ENCODE results near the gene MEAF6. TPM values are rescaled to one million over a fixed set of nuclear protein-coding genes. Genes with fewer than 3 reads are reported as not detected.
"Not testable (repeated sequence)": the region's sequence is repeated elsewhere in the genome, so short reads cannot be mapped to it uniquely, and the experiment has no call there.

The MEAF6 gene
- total RNA-seq, 2 donors from 2014 or later, result 48.0 to 66.8 TPM

DNA sequence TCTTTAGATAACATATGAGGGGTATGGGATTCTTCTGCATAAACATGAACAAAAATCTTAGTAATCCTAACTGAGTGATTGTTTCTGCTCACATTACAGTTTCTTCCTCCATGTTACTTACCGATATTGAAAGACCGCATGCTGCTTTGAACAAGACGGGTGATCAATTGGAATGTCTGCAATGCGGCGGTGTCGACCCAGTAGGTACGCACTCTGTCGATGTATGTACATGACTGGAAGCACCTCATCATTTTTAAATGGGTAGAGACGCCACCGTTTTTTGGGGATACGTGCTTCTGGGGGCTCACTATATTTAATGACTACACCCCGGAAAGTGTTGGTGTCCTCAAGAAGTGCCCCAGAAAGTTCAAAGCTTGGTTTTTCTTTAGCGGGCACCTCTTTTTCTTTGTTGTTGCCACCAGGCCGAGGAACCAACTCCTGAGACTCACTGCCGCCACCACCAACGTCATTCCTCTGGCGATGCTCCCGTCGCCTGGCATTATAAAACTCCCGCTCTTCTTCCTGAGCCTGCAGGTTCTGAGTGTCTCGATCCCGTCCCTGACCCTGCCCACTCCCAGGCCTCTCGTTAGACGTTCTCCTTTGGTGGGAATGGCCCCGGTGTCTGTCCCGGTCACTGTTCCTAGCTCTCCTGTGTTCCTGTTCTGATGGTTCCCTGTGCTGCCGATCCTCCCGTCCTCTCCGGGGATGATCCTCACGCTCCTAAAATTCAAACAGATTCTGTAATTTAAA, 25.6 kb upstream of the MEAF6 start:
- DNase-seq (ENCODE audit: low spot score in 2 of 2) (no peak), ATAC-seq (no peak)
- Mint-ChIP-seq H3K36me3 (peaks cover 17 to 42% of the 10 kb centered on the region in 2 donors), H3K9me3 (no peaks in the 10 kb centered on the region), H3K27ac (no peak overlapping the region)

DNA sequence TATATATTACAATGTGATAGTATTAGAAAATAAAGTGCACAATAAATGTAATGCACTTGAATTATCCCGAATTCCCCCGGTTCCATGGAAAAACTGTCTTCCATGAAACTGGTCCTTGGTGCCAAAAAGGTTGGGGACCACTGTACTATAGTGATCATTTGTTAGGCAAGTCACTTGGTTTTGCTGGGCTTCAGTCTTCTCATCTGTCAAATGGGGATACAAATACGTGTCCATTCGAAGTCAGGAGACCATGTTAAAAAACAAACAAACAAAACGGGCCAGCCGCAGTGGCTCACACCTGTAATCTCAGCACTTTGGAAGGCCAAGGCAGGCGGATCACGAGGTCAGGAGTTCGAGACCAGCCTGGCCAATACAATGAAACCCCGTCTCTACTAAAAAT, 24.6 kb upstream of the MEAF6 start:
- not testable (repeated sequence) for H3K9me3 Mint-ChIP-seq; DNase-seq (ENCODE audit: low spot score in 2 of 2); ATAC-seq; H3K27ac Mint-ChIP-seq
- H3K36me3 Mint-ChIP-seq, result peaks cover 9 to 39% of the 10 kb centered on the region in 2 donors

DNA sequence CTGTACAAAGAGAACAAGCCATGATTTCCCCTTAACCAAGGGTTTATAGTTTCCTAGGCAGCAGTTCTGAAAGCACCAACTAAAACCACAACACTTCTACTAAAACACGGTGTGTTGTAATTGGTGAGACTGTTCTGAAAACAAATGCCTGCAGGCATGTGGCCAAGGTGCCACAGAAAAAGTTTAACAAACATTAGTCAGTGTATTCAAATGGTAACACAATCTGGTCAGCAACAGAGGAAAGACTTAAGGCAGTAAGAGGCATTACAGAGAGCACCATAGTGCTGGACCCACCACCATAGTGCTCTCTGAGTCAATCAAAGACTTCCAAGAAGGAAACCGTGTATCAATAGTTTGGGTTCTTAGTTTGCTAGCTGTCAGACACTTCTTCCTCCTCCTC, 22.8 kb upstream of the MEAF6 start:
- ATAC-seq, result peak; percentile 83 to 94
- Mint-ChIP-seq H3K9me3 (no peaks in the 10 kb centered on the region), H3K27ac (peak overlapping the region; percentile 12 to 75), H3K36me3 (peaks cover 9 to 38% of the 10 kb centered on the region in 2 donors)
- no peak for DNase-seq (ENCODE audit: low spot score in 2 of 2)

DNA sequence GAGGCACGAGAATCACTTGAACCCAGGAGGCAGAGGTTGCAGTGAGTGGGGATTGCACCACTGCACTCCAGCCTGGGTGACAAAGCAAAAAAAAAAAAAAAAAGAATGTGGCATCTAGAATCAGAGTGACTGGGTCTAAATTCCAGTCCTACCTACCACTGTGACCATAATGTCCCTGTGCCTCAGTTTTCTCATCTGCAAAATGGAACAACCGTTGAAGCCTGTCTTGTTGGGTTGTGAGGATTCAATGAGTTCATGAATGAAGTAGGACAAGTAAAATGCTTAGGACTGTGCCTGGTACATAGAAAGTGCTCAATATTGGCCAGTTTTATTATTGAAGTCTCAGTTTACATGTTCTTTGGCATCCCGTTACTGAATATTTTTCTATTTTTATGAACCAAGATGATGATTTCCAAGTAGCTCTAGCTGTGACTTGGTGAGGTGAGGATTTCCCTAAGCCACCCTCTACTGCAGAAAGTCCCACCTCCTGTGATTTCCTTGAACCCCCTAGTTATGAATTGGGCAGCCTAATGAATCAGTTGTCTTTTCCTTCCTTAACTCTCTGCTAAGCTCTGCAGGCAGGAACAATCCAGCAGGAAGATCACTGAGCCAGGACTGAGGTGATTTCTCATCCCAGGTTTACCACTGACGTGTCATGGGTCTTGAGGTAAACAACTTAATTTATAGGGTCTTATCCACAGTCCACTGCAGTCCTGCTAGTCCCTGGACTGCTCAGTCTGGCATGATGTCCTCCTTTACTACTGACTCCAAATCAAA, 18.9 kb upstream of the MEAF6 start:
- no peak for ATAC-seq
- no peaks in the 10 kb centered on the region for H3K9me3 Mint-ChIP-seq
- H3K36me3 Mint-ChIP-seq, result peaks cover 5 to 32% of the 10 kb centered on the region in 2 donors
- DNase-seq (ENCODE audit: low spot score in 2 of 2), result no peak
- peak overlapping the region in 1 of 2 donors; percentile 86 for H3K27ac Mint-ChIP-seq

DNA sequence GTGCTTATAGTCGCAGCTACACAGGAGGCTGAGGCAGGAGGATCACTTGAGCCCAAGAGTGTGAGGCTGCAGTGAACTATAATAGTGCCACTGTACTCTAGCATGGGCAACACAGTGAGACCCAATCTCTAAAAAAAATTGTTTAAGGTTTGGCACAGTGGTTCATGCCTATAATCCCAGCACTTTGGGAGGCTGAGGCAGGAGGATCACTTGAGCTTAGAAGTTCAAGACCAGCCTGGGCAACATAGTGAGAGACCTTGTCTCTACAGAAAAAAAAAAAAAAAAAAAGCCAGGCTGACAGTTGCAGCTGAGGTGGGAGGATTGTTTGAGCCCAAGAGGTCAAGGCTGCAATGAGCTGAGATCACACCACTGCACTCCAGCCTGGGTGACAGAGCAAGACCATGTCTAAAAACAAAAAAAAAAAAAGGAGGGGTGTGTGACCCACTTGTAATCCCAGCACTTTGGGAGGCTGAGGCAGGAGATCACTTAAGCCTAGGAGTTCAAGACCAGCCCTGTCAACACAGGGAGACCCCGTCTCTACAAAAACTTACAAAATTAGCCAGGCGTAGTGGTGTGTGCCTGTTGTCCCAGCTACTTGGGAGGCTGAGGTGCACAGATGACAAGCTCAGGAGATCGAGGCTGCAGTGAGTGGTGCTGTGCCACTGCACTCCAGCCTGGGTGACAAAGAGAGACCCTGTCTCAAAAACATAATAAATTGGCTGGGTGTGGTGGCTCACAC, 18.0 kb upstream of the MEAF6 start:
- Mint-ChIP-seq H3K36me3 (peaks cover 1 to 26% of the 10 kb centered on the region in 2 donors), H3K27ac (peak overlapping the region in 1 of 2 donors; percentile 36)
- ATAC-seq; DNase-seq (ENCODE audit: low spot score in 2 of 2); H3K9me3 Mint-ChIP-seq: not testable (repeated sequence)

DNA sequence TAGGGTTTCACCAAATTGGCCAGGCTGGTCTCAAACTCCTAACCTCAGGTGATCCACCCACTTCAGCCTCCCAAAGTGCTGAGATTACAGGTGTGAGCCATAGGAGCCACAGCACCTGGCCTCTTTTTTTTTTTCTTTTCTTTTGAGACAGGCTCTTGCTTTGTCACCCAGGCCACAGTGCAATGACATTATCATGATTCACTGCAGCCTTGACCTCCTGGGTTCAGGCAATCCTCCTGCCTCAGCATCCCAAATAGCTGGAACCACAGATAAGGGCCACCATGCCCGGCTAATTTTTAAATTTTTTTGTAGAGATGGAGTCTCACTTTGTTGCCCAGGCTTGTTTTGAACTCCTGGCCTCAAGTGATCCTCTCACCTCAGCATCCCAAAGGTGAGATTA, 15.3 kb upstream of the MEAF6 start:
- not testable (repeated sequence) for H3K27ac Mint-ChIP-seq; H3K9me3 Mint-ChIP-seq; DNase-seq (ENCODE audit: low spot score in 2 of 2); ATAC-seq
- H3K36me3 Mint-ChIP-seq, result peaks cover 0 to 11% of the 10 kb centered on the region in 2 donors

DNA sequence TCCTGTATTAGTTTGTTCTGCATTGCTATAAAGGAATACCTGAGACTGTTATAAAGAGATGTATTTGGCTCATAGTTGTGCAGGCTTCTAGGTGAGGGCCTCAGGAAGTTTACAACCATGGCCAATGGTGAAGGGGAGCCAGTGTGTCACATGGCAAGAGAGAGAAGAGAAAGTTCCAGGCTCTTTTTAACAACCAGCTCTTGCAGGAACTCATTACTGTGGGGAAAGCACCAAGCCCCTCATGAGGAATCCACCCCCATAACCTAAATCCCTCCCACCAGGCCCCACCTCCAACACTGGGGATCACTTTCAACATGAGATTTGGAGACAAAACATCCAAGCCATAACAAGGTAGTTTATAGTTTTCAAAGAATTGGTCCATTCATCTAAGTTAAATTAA, 5.0 kb upstream of the MEAF6 start:
- DNase-seq (ENCODE audit: low spot score in 2 of 2) (no peak), ATAC-seq (peak in 1 of 2 donors; percentile 5)
- Mint-ChIP-seq H3K27ac (peak overlapping the region; percentile 65 to 86), H3K9me3 (no peaks in the 10 kb centered on the region), H3K36me3 (peaks cover 12 to 18% of the 10 kb centered on the region in 2 donors)

DNA sequence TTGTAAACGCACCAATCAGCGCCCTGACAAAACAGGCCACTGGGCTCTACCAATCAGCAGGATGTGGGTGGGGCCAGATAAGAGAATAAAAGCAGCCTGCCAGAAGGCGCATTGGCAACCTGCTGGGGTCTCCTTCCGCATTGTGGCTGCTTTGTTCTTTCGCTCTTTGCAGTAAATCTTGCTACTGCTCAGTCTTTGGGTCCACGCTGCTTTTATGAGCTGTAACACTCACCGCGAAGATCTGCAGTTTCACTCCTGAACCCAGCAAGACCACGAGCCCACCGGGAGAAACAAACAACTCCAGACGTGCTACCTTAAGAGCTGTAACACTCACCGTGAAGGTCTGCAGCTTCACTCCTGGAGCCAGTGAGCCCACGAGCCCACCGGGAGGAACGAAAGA, 4.4 kb upstream of the MEAF6 start:
- H3K27ac Mint-ChIP-seq, result peak overlapping the region; percentile 65 to 86
- H3K36me3 Mint-ChIP-seq, result peaks cover 15 to 18% of the 10 kb centered on the region in 2 donors
- peak in 1 of 2 donors; percentile 38 for DNase-seq (ENCODE audit: low spot score in 2 of 2)
- not testable (repeated sequence) for H3K9me3 Mint-ChIP-seq, ATAC-seq

DNA sequence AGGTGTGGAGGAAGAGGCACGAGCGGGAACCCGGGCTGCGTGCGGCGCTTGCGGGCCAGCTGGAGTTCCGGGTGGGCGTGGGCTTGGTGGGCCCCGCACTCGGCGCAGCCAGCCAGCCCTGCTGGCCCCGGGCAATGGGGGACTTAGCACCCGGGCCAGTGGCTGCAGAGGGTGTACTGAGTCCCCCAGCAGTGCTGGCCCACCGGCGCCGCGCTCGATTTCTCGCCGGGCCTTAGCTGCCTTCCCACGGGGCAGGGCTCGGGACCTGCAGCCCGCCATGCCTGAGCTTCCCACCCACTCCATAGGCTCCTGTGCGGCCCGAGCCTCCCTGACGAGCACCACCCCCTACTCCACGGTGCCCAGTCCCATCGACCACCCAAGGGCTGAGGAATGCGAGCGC, 3.7 kb upstream of the MEAF6 start:
- H3K27ac Mint-ChIP-seq; ATAC-seq; H3K9me3 Mint-ChIP-seq; DNase-seq (ENCODE audit: low spot score in 2 of 2): not testable (repeated sequence)
- peaks cover 19 to 22% of the 10 kb centered on the region in 2 donors for H3K36me3 Mint-ChIP-seq

DNA sequence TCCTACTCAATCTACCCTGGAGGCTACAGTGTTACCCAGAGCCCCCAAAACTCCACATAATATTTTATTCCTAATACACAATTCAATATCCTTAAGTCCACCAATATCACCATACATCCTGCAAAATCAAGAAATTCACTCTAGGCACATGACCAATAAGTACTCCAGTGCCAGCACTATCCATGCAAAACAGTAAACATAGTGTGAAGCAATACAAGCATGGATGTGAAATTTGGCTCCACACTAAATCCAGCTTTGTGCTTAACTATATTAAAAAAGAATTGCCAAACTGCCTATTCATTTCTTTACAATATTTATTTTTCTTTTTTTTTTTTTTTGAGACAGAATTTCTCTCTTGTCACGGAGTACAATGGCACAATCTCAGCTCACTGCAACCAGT, 3.0 kb upstream of the MEAF6 start:
- ATAC-seq (no peak), DNase-seq (ENCODE audit: low spot score in 2 of 2) (no peak)
- Mint-ChIP-seq H3K36me3 (peaks cover 14 to 23% of the 10 kb centered on the region in 2 donors), H3K27ac (no peak overlapping the region), H3K9me3 (no peaks in the 10 kb centered on the region)

DNA sequence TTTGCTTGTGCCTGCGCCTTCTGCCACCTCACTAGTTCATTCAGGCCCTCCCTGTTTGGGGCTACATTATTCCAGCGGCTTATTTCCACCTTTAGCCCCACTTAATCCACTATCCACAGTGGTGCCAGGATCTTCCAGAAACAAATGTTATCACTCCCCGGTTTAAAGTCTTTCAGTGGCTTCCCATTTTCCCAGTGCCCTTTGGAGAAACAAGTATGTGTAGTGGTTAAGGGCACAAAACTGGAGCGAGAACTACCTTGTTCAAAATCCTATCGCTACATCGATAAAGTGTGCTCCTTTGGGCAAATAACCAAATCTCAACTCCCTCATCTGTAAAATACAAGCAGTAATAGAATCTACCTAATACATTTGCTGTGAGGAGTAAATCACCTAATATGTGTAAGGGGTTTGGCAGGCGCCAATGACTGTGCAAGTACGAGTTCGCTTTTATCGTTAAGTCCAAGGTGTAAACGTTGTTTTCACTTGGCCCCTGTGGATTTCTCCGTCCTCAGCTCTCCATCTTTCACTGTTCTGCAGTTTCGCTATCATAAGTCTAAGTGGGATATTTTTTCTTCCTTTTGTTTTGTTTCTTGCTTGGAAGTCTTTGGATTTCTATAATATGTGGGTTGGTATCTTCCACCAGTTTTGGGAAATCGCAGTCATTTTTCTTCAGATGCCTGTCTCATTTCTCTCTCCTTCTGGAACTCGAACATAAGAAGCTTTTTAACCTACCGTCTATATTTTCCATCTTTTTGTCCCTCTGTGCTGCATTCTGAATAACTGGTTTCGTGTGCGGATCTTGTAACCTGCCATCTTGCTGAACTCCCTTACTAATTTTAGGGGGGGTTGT, 844 bp upstream of the MEAF6 start:
- ATAC-seq (no peak), DNase-seq (ENCODE audit: low spot score in 2 of 2) (no peak)
- H3K27ac Mint-ChIP-seq, result peak overlapping the region; percentile 95 to 98
- no peaks in the 10 kb centered on the region for H3K9me3 Mint-ChIP-seq
- peaks cover 14 to 23% of the 10 kb centered on the region in 2 donors for H3K36me3 Mint-ChIP-seq

DNA sequence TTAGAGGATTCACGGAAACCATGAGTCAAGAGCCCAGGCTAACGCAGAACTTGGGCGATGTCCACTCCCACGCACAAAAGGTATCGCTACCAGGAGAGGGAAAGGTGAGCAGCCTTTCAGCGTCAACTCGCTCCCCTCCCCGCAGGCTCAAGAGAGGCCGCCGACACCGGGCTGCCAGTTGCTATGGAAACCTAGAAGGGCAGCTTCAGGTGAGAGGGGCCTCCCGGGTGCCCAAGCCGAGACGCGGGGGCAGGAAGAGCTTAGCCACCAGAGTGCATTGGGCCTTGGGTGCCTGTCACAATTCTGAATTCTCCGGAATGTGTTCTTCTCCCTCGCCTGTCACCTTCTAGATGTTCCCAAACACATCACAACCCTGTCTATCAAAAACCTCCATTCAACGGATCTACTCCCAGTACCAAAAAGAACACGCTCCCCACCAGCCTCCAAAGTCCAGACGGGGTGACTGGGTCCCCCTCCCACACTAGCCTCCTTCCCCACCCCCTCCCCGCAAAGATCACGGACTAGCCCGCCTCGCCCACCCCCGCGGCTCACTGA, 694 bp downstream of the MEAF6 start:
- H3K9me3 Mint-ChIP-seq, result no peaks in the 10 kb centered on the region
- peak overlapping the region; percentile 95 to 98 for H3K27ac Mint-ChIP-seq
- DNase-seq (ENCODE audit: low spot score in 2 of 2) (peak; percentile 59 to 76), ATAC-seq (peak; percentile 55 to 69)
- peaks cover 11 to 19% of the 10 kb centered on the region in 2 donors for H3K36me3 Mint-ChIP-seq

DNA sequence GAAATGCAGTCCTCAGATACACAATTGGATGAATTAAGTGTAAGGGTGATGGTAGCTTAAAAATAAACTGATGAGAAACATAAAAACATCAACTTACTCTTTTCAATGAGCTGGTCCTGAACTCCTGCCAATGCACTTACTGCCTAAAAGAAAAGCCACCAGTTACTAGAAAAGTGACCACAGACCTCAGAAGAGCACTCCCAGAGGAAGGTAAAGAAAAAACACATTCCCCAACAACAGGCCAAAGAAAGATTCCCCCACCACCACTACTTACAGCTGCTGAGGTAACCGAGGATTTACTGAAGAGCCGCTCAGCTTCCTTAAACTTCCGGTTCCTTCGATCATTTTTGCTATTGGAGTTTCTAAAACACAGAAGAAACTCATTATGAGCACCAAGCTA, 5.4 kb downstream of the MEAF6 start:
- DNase-seq (ENCODE audit: low spot score in 2 of 2) (no peak), ATAC-seq (no peak)
- no peaks in the 10 kb centered on the region for H3K9me3 Mint-ChIP-seq
- peaks cover 11 to 25% of the 10 kb centered on the region in 2 donors for H3K36me3 Mint-ChIP-seq
- peak overlapping the region in 1 of 2 donors; percentile 1 for H3K27ac Mint-ChIP-seq

DNA sequence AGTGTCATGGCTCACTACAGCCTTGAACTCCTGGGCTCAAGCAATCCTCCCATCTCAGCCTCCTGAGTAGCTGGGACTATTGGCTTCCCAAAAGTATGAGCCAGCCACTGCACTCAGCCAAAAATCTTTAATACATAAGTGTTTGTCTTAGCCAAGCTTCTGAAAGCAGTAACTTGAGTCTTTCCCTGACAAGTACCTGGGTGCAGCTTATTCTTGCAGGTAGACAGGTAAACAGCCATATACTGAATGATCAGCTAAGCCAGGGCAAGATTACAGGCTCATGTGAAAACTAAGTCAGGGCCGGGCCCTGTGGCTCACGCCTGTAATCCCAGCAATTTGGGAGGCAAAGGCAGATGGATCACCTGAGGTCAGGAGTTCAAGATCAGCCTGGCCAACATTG, 7.8 kb downstream of the MEAF6 start:
- no peak for DNase-seq (ENCODE audit: low spot score in 2 of 2)
- H3K9me3 Mint-ChIP-seq, result no peaks in the 10 kb centered on the region
- H3K36me3 Mint-ChIP-seq, result peaks cover 0 to 20% of the 10 kb centered on the region in 2 donors
- ATAC-seq, result no peak
- H3K27ac Mint-ChIP-seq, result peak overlapping the region in 1 of 2 donors; percentile 65

DNA sequence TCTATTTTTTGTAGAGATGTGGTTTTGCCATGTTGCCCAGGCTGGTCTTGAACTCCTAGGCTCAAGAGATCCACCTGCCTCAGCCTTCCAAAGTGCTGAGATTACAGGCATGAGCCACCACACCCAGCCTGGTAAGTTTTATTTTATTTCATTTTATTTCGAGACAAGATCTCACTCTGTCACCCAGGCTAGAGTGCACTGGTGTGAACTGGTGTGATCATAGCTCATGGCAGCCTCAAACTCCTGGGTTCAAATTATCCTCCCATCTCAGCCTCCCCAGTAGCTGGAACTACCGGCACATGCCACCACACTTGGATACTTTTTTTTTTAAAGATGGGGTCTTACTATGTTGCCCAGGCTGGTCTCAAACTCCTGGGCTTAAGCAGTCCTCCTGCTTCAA, 11.8 kb downstream of the MEAF6 start:
- DNase-seq (ENCODE audit: low spot score in 2 of 2); ATAC-seq; H3K9me3 Mint-ChIP-seq; H3K27ac Mint-ChIP-seq: not testable (repeated sequence)
- peaks cover 0 to 12% of the 10 kb centered on the region in 2 donors for H3K36me3 Mint-ChIP-seq

DNA sequence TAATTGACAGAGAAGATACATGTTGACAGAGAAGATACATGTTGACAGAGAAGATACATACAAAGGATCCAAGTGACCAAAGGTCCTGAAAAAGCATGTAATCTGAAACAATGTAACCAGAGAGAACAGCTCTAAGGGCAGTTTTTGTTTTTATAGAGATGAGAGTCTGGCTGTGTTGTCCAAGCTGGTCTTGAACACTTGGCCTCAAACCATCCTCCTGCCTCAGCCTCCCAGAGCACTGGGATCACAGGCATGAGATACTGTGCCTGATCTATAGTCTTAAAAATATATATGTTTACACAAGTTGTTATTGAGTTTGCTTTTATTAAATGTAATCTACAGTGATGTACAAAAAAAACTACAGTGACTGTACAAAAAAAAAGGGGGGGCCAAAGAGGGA, 12.5 kb downstream of the MEAF6 start:
- DNase-seq (ENCODE audit: low spot score in 2 of 2) (no peak), ATAC-seq (no peak)
- H3K9me3 Mint-ChIP-seq, result no peaks in the 10 kb centered on the region
- peak overlapping the region in 1 of 2 donors; percentile 44 for H3K27ac Mint-ChIP-seq
- H3K36me3 Mint-ChIP-seq, result peaks cover 0 to 12% of the 10 kb centered on the region in 2 donors

Measured in activated naive CD4-positive, alpha-beta T cell treated with anti-CD3 and anti-CD28 coated beads, Interleukin-2, amount 50 U/mL, for 72 hours (primary cell).